Measurements from ENCODE around the gene TMEM87B.
"Not testable (repeated sequence)": the region's sequence is repeated elsewhere in the genome, so short reads cannot be mapped to it uniquely, and the experiment has no call there.

TMEM87B gene

GRCh38 chr2:112073875-112074274, 18.8 kb downstream of the TMEM87B start:
- no peak for DNase-seq (ENCODE audit: low spot score)

GRCh38 chr2:112074506-112074905, 19.4 kb downstream of the TMEM87B start:
- no peak for DNase-seq (ENCODE audit: low spot score)

DNA sequence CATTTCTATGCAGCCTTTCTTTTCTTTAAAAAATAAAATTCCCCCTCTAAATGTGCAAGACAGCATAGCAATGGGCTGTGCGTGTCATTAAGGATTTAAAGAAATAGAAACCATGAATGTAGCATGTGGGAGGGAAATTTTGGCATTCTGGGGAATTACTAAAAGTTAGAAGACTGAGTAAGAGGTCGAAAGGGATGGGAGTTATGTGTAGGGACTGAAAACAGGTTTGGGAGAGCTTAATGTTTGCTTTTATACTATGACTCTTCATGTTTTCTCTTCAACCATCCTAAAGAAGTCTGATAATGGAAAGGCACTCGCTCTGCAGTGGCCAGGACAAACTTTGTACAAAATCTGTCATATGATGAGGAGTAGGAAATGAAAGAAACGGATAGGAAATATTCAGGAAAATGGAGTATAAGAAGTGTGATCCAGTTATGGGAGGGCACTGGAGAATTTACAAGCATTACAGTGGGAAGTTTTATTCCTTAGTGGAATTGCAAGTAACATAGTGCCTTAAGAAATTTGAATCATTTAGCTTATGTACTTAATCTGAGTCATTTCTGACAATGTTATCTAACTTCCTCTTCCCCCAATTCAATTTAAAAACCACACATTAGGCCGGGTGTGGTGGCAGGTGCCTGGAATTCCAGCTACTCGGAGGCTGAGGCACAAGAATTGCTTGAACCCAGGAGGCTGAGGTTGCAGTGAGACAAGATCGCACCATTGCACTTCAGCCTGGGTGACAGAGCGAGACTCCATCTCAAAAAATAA, 20.6 kb downstream of the TMEM87B start:
- DNase-seq (ENCODE audit: low spot score): no peak

- DNase-seq (ENCODE audit: low spot score): peak; percentile 49
Measured at GRCh38 chr2:112077814-112078213, 22.7 kb downstream of the TMEM87B start.

DNA sequence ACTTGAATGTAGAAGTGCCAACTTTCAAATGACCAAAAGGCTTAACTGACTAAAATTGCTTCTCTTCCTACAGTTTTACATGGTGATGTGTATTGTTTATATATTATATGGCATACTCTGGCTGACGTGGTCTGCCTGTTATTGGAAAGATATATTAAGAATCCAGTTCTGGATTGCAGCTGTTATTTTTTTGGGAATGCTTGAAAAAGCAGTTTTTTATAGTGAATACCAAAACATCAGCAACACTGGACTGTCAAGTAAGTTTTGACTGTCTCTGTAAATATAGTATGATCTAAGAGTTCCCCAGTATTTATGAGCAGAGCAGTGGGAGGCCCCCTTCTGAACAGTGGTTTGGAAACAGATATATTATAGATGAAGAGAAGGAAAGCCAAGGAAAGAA, 26.2 kb downstream of the TMEM87B start:
- no peak for DNase-seq (ENCODE audit: low spot score)

DNA sequence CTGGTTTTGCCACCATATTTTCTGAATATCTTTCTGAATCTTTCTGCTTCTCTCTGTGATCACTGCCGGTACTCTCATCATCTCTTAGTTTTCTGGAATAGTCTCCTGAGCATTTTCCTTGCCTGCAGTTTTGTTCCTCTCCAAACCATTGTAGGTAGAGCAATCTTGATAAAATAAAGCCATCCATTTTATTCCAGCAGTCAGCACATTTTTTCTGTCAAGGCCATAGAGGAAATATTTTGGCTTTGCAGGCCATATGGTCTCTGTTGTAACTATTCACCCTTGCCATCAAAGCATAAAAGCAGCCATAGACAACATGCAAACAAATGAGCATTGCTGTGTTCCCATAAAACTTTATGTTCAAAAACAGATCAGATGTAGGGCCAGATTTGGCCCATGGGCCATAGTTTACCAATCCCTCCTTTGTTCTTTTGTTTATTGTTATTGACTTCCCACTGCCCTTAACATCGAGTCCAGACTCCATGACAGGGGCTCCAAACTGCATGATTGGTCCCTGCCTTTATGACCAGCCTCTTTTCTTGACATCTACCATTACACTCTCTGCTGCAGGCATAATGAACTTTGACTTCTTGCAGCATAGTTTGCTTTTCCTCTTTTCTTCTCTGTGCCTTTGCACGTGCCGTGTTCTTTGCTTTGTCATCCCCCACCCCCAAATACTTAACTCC, 29.8 kb downstream of the TMEM87B start:
- DNase-seq (ENCODE audit: low spot score): no peak

GRCh38 chr2:112085375-112085730, 30.3 kb downstream of the TMEM87B start:
- DNase-seq (ENCODE audit: low spot score): no peak

GRCh38 chr2:112085916-112086669, 31.0 kb downstream of the TMEM87B start:
- DNase-seq (ENCODE audit: low spot score): no peak

- DNase-seq (ENCODE audit: low spot score): no peak
Measured at GRCh38 chr2:112087346-112088020, 32.4 kb downstream of the TMEM87B start.

GRCh38 chr2:112089375-112089774, 34.3 kb downstream of the TMEM87B start:
- no peak for DNase-seq (ENCODE audit: low spot score)

- DNase-seq (ENCODE audit: low spot score): no peak
Measured at GRCh38 chr2:112092286-112093041, 37.4 kb downstream of the TMEM87B start.

DNA sequence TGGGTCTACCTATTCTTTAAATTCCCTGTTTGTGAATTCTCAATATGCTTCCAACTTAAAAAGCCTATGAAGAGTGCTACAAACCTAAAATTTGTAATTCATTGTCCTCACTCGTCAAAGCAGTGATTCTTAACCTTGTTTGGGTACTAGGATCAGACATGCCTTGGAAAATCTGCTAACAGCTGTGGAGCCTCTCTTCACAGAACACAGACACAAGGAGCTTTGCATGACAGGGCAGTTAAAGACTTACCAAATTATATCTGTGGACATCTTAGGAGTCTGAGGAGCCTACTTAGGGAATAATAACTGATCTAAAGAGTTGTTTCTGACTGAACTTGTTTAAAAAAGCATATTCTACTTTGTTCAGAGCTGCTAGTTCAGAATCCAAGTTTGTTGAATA, 38.1 kb downstream of the TMEM87B start:
- DNase-seq (ENCODE audit: low spot score): no peak

- no peak for DNase-seq (ENCODE audit: low spot score)
Measured at GRCh38 chr2:112095681-112096080, 40.6 kb downstream of the TMEM87B start.

- no peak for DNase-seq (ENCODE audit: low spot score)
Measured at GRCh38 chr2:112096098-112096497, 41.0 kb downstream of the TMEM87B start.

DNA sequence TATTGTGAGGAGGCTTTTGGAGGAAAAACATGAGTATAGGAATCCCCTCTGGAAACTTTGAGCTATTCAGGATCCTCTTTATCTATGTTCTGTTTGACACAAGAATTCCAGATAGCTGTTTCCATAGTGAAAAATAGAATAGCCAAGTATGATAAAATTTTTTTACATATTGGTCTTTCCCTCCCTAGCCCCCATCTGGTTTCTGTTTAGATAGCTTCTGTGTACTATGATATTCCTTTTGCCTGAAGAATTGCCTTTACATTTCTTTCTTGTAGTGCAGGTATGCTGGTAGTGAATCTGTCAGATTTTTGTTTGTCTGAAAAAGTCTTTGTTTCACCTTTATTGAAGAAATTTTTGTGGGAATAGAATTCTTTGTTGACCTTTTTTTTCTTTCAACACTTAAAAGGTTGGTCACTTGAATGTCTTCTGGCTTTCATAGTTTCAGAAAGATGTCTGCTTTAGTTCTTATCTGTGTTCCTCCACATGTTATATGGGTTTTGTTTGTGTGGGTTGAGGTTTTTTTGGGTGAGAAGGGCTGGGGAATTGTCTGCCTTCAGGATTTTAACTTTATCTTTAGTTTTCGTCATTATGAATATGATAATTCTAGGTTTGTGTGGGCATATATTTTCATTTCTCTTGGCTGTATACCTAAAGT, 53.2 kb downstream of the TMEM87B start:
- no peak for DNase-seq (ENCODE audit: low spot score)

GRCh38 chr2:112109278-112109677, 54.2 kb downstream of the TMEM87B start:
- DNase-seq (ENCODE audit: low spot score): no peak

- DNase-seq (ENCODE audit: low spot score): no peak
Measured at GRCh38 chr2:112110966-112111365, 55.9 kb downstream of the TMEM87B start.

DNA sequence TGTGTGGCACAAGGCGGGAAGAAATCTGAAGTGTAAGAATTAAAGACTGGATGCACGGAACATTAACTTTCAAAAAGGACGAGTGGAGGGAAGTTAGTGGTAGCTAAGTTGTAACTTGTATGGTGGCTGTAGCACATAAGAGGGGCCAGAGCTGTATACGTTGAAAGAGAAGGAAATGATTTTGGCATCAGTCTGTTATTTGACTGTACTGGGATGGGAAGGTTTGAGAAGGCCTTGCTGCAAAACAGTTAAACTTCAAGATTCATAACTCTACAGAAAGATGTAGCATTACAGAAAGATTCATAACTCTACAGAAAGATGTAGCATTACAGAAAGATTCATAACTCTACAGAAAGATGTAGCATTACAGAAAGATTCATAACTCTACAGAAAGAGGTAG, 58.3 kb downstream of the TMEM87B start:
- DNase-seq (ENCODE audit: low spot score): not testable (repeated sequence)

DNA sequence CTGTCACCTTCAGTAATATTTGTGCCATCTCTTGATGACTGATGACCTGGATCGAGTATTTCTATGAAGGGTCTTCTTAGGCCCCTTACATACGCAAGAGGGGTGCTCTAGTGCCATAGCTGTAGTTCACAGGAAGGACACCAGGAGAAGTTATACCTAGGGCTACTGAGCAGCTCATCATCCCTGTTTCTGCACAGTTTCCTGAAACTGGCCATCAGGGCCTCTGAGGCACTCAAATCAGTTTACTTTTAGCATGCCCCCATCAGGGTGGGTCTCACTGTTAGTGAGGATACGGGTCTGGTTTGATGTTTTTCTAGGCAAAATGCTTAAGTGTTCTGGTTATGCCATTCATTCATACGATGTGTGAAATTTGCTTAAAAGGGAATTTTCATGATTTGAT, 63.1 kb downstream of the TMEM87B start:
- DNase-seq (ENCODE audit: low spot score): no peak

DNA sequence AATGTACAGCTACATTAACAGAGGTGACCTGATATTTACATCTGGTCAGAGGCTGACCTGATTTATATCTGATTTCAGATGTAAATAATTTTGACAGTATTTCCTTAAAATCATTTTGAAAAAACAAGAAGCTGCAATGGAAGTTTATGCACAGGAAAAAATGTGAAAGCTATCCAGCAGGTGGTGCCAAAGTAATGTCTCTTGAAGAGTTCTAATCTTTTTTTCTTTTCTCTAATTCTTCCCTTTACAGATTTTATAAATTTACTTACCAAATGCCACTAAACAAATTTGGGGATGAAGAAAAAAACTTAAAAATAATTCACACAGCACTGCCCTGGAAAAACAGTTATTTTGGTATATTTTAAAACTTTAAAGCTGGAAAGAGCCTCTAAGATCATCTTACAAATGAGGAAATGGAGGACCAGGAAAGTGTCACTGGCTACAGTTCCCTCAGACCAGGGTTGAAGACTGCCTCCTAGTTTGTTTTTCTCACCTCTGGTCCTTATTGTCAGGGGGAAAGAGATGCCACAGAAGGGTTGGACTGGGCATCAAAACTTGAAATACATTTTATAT, 66.7 kb downstream of the TMEM87B start:
- no peak for DNase-seq (ENCODE audit: low spot score)

DNA sequence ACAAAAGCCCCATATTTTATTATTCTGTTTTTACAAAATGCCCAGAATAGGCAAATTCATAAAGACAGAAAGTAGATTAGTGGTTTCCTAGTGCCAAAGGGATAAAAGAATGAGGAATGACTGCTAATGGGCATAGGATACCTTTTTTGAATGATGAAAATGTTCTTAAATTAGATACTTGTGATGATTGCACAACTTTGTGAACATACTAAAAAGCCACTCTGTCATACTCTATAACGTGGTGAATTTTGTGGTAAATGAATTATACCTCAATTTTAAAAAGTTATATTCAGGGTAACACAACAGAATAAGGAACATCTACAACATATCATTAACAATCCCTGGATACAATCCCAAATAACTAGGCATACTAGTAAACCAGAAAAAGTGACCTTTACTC, 74.0 kb downstream of the TMEM87B start:
- no peak for DNase-seq (ENCODE audit: low spot score)

Measured in ecto neural progenitor cell (in vitro differentiated cells).